ENCODE data around the gene ITGA11.
A peak's percentile ranks its signal among the peaks of the same experiment; 100 is the strongest.

Gene ITGA11

DNA sequence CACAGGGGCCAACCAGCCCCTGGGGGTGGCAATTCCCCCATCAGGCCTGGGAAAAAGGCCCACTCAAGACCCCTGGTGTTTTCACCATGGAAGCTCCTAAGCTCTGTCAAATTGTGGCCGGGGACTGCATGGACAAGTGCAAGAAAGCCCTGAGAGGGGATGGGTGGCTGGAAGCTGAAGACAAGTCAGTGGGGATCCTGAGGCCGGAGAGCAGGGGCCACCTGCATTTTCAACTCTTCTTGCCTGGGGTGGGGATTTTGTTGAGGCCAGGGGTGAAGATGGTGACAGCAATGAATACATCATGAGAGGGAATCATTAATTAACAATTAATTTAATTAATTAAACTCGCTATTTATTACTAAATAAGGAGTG, 120.5 kb downstream of the ITGA11 start:
- no peak for DNase-seq (ENCODE audit: low spot score)

DNA sequence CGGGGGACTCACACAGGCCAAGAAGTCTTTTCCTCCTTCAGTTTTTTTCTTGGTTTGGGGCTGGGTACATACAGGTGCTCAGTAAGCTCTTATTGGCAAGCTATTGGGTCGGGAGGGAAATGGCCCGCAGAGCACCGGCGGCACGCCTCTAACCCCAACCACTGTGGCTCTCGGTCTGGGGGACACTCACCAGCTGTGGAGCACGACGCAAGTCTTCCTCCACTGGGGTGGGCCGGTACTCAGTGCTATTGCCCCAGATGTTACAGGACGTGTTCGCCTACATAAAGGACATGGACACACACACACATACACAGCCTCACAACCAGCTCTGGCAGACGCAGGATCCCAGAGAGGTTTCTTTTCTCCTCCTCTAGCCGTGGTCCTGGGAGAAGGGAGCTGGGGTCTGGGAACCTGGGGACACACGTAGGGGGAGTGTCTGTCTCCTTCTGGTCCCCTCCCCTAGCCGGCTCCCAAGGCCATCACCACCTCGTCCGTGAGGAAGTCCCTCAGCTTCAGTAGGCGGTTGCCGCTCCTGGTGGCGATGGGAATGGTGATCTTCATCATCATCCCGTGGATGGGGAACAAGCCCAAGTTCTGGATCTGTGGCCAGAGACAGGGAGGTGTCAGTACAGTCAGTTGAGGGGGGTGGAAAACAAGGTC, 121.0 kb downstream of the ITGA11 start:
- no peak for DNase-seq (ENCODE audit: low spot score)

DNA sequence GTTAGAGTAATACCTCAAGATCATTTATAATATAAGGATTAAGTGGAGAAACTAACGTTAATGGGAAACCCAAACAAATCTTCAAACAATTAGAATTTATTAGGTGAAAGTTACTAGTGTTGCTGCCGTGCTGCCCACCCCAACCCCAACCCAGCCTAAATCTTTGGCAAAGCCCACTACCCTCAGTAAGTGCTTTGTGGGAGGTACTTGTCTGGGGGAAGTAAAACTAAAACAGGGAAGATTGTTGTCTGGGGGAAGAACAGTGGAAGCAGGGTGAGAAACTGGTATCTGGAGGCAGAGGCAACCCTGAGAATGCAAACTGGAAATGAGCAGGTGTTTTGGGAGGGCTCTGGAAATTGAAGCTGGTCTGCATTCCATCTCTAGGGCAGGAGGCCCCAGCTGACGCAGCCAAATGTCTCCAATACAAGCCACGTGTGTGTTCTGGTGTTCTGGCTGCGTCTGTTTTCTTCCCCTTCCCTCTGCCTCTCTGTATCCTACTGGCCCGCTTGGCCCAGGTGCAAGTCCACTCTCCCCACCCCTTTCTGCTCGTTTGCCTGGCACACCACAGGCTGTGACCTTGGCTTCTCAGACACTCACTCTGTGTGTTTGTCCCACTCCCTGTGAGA, 121.7 kb downstream of the ITGA11 start:
- DNase-seq (ENCODE audit: low spot score) = no peak

DNA sequence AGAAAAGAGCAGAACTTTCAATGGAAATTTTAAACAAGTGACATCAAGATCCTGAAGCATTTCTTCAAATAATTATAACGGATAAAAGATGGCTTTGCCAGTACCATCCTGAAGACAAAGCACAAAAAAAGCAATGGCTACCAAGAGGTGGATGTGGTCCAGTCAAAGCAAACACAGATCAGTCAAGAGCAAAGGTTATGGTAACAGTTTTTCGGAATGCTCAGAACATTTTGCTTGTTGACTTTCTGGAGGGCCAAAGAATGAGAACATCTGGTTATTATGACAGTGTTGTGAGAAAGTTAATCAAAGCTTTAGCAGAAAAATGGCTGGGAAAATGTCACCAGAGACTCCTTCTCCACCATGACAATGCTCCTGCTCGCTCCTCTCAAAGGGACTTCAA, 122.9 kb downstream of the ITGA11 start:
- no peak for DNase-seq (ENCODE audit: low spot score)

DNA sequence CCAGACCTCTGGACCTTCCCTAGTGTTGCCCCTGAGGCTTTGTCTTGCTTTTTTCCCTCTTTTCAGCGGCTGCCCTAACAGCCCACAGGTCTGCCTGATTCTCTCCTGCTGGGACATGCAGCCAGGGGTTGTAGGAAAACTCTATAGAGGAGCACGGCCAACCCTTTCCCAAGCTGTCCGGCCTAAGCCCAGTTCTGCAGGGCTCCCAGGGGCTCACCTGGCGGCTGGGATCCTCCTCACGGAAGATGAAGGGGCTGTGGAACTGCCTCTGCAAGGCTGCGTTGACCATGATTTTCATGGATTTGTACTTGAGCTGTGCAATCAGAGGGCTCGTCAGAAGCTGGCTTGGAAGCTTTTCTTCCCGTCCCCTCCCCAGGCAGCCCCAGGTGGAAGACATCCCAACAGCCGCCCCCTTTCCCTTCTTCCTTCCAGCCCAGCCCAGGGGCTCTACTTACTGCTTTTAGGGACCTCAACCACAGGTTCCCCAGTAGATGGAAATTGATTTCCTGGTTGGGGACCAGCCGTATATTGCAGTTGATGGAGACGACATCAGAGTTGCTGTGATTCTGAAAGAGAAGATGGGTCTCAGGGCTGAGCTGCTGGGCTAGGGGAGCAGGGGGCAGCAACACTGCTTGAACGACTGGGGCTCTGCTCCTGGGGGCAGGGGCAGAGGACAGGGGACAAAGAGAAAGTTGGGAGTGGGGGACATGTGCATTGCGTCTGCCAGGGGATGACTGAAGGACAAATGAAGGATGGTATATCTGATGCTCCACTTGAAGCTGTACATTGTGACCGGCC, 124.6 kb downstream of the ITGA11 start:
- DNase-seq (ENCODE audit: low spot score) = no peak

DNA sequence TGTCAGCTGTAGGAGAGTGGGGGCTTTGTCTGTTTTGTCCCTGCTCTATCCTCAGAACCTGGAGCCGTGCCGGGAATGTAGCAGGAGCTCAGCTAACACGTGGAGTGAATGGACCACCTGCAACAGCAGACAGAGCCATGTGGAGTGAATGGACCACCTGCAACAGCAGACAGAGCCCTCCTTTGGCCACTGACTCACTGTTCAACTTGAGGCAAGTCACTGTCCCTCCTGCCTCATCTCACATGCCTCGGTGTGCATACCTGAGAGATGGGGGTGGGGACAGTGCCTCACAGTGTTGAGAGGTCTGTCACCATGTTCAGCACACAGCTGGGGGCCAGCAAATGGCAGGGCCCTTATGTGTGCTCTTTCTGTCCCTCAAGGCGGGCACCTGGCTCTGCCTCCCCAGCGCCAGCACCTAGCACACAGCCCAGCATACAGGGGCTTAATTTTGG, 126.5 kb downstream of the ITGA11 start:
- DNase-seq (ENCODE audit: low spot score) = no peak

DNA sequence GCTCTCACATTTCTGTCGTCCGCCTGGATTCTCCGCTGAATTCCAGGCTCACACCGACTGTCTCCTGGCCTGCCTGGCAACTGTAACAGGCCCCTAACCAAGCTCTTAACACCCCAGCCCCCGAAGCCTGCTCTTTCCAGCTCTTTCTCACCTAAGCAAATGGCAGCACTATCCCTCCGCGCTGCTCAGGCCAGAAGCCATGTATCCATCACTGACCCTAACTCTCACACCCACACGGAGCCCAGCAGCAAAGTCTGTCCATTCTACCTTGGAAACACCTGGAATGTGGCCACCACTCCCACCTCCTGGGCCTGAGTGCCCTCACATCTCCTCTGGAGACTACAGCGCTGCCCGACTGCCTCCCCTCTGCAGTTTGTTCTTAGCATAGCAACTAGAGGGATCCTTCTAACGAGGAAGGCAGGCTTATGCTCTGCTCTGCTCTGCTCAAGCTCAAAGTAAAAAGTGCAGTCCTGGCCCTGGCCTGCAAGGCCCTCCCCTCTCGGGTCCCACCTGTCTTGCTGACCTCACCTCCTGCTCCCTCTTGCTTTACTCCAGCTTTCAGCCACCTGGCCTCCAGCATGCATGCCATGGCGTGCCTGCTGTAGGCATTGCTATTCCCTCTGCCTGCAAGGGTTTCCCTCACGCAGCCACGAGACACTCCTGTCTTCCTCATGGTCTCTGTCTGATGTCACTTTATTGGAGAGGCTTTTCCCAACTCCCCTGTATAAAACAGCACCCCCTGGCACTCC, 127.2 kb downstream of the ITGA11 start:
- no peak for DNase-seq (ENCODE audit: low spot score)

DNA sequence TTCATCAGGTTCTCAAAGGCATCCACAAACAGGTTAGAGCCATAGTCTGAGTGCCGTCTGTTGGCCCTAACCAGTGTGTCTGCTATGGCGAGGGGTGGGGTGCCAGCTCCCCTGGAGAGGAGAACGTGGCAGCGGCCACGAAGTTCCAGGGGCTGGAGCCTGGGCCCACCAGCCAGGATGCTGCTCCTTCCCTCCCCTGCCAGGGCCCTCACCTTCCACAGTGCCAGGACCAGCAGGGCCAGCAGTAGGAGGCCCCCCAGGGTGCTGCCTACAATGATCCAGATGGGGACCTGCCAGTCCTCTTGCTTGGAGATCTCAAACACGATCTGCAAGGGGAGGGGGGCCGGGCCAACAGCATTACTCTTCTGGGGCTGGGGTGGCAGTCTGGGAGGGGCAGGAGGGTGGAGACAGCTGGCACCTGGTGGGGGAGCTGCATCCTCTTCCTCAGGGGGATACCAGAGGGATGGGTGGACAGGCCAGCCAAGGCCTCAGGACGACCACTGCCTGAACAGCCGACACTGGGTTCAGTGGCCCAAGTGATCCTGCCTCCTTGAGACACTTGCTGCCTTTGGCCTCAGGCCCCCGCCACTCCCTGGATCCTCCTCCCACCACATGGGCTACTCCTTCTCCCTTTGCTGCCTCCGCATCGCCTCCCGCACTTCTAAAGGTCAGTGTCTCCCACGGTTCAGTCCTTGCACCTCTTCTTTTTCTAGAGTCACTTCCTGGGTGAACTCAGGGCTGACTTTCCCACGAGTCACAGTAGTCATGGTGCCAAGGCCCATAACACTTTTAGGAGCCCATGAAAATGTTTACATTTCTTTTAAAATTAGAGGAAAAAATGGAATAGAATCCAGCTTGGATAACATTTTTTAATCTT, 128.2 kb downstream of the ITGA11 start:
- DNase-seq (ENCODE audit: low spot score) = no peak

DNA sequence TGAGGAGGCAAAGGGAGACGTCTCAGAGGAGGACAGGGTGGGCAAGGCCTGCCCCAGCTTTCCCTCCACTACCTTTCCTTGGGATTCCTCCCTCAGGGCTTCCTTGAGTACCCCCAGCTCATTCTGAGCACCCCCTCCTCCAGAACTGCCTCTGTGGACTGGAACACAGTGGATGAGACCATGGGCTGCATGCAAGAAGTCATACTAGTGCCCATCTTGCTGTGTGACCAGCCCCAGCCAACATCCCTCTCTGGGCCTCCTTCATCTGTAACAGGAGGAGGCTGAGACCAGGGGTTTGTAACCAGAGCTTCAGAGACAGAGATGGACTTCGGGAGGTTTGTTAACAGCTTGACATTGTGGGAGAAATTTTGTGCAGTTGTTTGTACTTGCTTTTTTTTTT, 128.8 kb downstream of the ITGA11 start:
- no peak for DNase-seq (ENCODE audit: low spot score)

DNA sequence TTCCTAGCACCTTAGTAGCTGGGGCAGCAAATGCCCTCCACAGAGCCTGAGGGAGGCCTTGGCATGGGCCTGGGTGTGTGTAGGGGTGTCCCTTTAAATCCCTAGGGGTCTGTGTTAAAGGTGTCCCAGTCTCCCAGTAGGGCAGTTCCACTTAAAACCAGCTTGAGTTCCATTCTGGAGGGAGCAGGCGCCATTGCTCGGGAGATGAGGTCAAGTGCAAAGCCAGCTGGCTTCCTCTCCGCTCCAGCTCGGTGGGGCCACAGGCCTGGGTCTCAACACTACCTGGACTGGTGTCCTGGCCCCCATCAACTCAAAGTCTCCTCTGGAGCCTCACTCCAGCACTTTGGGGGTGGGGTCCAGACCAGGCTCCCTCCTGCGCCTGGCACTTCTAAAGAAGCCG, 129.2 kb downstream of the ITGA11 start:
- no peak for DNase-seq (ENCODE audit: low spot score)

DNA sequence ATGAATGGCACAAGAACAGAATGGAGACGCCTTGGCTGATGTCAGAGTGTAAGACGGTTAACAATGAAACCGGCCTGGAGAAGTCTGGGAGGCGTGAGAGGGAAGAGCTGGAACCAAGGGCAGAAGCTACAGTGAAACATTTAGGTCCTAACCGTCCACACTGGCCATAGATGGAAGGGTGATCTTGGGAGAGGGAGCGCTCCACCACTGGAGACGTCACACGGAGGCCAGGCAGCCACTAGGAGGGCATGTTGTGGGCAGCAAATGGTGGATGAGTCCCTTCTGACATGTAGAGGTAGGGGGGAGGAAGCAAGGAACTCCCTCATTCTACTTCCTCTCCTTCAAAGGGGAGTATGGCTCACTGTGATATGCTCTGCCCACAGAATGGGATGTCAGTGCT, 130.7 kb downstream of the ITGA11 start:
- no peak for DNase-seq (ENCODE audit: low spot score)

DNA sequence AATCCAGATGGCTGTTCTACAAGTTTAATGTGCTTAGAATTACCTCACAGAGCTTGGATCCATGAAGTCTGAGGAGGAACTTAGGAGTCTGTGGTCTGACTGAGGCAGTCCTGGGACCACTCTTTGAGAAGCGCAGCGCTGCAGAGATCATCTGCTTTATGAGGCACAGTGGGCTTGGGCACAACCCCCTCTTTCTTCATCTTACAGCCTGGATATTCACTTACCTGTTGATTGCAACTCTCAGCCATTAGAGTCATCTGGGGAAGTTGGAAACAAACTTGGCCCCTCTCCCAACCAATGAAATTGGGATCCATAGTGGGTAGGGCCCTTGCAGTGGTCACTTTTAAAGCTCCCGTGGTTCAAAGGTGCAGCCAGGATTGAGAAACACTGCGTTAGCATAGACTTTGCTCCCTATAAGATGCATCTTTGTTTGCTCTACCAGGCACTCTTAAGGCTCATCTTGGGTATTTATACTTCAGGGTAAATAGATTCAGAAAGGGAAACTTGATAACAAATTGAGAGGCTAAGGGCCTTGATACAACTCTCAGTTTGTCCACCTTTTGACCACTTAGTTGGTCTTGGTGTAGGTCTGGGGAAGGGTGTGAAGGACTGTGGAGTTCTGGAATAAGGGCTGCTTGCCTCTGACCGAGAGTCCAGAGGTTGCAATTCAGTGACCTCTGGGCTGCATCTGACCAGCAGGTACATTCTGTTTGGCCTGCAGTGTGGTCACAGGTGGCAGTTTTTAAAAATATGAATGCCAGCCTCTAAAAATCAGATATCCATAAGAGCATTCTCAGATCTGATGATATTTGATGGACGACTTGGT, 131.6 kb downstream of the ITGA11 start:
- peak; percentile 27 for DNase-seq (ENCODE audit: low spot score)

DNA sequence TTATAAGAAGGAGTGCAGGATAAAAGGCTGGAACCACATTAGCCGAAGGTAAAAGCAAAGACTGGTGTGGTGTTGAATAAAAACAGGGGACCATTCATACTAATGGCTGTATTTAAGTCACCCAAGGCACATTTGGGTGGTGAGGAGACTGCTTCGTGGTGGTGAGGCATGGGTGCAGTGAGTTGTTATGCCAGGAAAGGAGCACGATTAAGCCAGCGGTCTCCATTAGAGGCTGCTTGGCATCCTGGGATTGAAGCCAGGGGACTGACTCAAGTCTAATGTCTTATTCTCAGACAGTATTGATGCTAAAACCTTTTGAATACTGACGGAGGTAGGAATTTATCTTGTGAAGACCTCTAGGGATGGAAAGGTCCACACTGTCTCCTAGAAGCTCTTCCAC, 132.5 kb downstream of the ITGA11 start:
- no peak for DNase-seq (ENCODE audit: low spot score)

DNA sequence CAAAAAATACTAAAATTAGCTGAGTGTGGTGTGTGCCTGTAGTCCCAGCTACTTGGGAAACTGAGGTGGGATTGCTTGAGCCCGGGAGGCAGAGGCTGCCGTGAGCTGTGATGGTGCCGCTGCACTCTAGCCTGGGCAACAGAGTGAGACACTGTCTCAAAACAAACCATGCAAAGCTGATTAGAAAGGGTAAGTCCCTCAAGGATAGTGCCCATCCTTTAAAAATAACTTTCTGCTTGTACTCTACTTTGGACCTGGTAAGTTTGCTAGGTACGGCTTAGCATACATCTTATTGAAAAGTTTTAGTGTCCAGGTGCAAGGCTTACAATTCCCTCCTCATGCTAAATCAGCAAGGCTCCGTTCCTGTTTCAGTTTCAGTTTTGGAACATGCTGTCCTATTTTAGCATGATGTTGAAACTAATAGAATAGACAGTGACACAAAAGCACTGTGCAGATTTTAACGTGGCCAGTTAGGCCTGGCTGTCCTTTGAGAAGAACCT, 133.0 kb downstream of the ITGA11 start:
- DNase-seq (ENCODE audit: low spot score) = peak; percentile 15

DNA sequence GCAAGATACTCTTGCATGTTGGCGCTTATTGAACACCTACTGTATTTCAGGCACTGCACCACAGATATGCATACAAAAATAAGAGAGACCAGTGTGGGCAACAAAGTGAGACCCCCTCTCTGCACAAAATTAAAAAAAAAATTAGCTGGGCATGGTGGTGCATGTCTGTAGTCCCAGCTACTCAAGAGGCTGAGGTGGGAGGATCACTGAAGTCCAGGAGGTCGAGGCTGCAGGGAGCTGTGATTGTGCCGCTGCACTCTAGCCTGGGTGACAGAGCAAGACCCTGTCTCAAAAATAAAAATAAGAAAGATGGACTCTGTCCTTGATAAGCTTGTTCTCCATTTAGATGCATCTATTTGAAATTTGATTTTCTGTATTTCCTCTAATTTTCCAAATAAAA, 133.6 kb downstream of the ITGA11 start:
- DNase-seq (ENCODE audit: low spot score) = no peak

DNA sequence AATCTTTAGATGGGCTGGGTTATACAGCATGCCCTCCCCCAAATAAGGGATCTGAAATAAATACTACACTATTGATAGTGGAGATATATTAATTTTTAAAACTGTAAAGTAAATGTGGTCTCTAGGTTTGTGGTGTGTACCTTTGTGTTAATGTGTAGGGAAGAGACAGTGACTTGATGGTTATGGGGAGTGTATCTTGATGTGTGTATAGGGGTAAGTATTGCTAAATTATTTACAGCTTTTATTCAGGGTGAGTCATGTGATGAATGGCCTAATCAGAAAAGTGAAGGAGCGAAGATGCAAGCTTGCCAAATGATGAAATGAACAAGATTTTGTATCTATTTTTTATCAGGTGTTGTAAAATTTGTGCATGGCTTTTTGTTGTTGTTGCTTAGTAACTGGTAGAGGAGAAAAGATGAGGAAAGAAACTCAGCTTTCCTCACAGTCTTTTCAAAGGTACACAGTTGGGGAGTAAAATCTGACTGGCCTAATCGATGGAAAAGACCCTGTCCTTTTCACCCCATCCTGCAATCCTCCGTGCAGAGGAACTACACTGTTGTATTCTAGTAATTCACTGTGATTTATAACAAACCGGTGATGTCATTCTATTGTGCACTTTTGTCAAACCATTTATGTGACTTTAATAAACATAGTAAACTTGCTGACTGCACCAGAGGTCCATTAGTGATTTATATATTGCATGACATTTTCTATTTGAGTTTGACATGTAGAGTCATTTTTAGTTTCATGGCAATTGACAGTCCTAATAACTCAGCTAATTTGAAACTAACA, 136.8 kb downstream of the ITGA11 start:
- no peak for DNase-seq (ENCODE audit: low spot score)

DNA sequence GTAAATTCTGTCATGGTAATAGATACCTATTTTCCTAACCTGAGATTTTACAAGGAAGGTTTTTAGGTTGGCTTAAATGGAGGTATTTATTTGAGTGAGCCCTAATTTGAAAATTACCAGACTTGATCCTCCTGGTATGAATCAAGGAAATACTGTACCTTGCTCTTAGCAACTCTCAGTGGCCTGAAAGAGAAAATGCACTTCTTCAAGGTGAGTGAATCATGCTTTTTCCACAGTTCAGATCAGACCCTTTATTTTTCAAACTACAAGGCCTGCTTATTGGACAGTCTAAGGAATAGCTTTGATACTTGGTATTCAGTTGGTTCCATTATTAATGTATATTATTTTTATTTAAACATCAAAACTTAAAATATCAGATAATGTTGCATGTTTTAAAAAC, 139.0 kb downstream of the ITGA11 start:
- DNase-seq (ENCODE audit: low spot score) = no peak

DNA sequence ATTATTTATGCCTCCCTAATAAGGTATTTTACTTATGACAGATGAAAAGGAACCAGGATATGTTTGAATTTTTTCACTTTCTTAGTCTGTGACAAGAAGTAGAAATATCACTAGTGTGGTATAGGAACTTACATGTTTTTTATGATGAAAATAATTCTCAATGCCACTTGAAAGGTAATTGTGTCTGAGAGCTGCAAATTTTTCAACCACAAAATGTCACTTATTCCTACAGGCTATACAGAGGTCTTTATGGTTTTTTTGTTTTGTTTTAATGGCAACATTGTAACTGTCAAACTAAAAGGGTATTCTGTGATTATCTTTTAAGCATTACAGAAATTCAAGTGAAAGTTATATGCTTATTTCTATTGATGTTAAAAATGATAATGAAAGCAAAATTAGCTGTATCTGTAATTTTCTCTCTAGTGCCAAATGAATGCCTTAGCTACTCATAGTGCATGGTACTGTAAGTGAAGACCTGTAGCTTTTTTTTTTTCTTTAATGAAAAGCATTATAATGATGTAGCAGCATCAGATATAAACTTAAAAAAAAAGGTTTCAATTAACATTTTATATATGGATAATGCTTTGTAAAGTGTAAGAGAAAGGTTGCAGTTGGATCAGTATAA, 139.7 kb downstream of the ITGA11 start:
- no peak for DNase-seq (ENCODE audit: low spot score)

DNA sequence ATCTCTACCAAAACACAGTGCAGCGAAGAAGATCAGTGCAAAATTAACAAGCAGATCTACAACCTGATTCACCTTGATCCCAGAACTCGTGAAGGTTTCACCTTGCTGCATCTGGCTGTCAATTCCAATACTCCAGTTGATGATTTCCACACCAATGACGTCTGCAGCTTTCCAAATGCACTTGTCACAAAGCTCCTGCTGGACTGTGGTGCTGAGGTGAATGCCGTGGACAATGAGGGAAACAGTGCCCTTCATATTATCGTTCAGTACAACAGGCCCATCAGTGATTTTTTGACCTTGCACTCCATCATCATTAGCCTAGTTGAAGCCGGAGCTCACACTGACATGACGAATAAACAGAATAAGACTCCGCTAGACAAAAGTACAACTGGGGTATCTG, 141.2 kb downstream of the ITGA11 start:
- DNase-seq (ENCODE audit: low spot score) = no peak

Measured in LoVo (cell line).